Astrocyte (in vitro differentiated cells and primary cell): ENCODE measurements around the gene PXN. TPM values are rescaled to one million over a fixed set of nuclear protein-coding genes. Genes with fewer than 3 reads are reported as not detected.

ENCODE experiments used
- DNase-seq: peaks from one replicate; pipeline ENCODE4 v3.0.0-alpha.2; 2010; ENCODE audit warnings: low read depth
- FAIRE-seq: peaks from 2 replicates; lab custom pipeline; 2011; peaks lifted over from hg19 to GRCh38; lab: Jason Lieb, UNC
- H2AFZ ChIP-seq: 2 replicates; pipeline ENCODE4 v1.6.0; 2012; ENCODE audit warnings: low read depth, low read length, inconsistent platforms
- H3K27ac ChIP-seq: 2 replicates; pipeline ENCODE4 v1.5.1; 2011; ENCODE audit warnings: low read depth, low read length, inconsistent platforms
- H3K27me3 ChIP-seq: 2 replicates; pipeline ENCODE4 v1.6.0; 2011; ENCODE audit warnings: low read length, inconsistent platforms; ENCODE audit not compliant: insufficient read depth
- H3K36me3 ChIP-seq: 2 replicates; pipeline ENCODE4 v1.5.1; 2011; ENCODE audit warnings: low read length, inconsistent platforms; ENCODE audit not compliant: insufficient read depth
- H3K4me1 ChIP-seq: 2 replicates; pipeline ENCODE4 v1.5.1; 2011; ENCODE audit warnings: low read length, inconsistent platforms; ENCODE audit not compliant: insufficient read depth
- H3K4me2 ChIP-seq: 2 replicates; pipeline ENCODE4 v1.6.0; 2012; ENCODE audit warnings: low read length, inconsistent platforms
- H3K4me3 ChIP-seq: 2 replicates; pipeline ENCODE4 v1.5.1; 2011; ENCODE audit warnings: low read depth, mild to moderate bottlenecking, low read length, inconsistent platforms; ENCODE audit not compliant: insufficient read depth
- H3K79me2 ChIP-seq: 2 replicates; pipeline ENCODE4 v1.6.0; 2012; ENCODE audit warnings: mild to moderate bottlenecking, low read length, inconsistent platforms; ENCODE audit not compliant: insufficient read depth
- H3K9ac ChIP-seq: 2 replicates; pipeline ENCODE4 v1.6.0; 2012; ENCODE audit warnings: mild to moderate bottlenecking, low read length, inconsistent platforms
- H3K9me3 ChIP-seq: 2 replicates; pipeline ENCODE4 v1.5.1; 2012; ENCODE audit warnings: low read depth, mild to moderate bottlenecking, low read length, inconsistent platforms; ENCODE audit not compliant: insufficient read depth
- H4K20me1 ChIP-seq: 2 replicates; pipeline ENCODE4 v1.6.0; 2012; ENCODE audit warnings: low read length, inconsistent platforms; ENCODE audit not compliant: insufficient read depth
- H3K27ac Mint-ChIP-seq: one replicate; pipeline ENCODE4 v1.8.0; 2021; ENCODE audit warnings: mild to moderate bottlenecking, mixed read lengths; ENCODE audit not compliant: unreplicated experiment
- H3K27me3 Mint-ChIP-seq: one replicate; pipeline ENCODE4 v1.8.0; 2021; ENCODE audit warnings: low read depth, mixed read lengths; ENCODE audit not compliant: unreplicated experiment
- H3K36me3 Mint-ChIP-seq: one replicate; pipeline ENCODE4 v1.8.0; 2021; ENCODE audit warnings: low read depth, mixed read lengths; ENCODE audit not compliant: unreplicated experiment
- H3K4me1 Mint-ChIP-seq: one replicate; pipeline ENCODE4 v1.8.0; 2021; ENCODE audit warnings: low read depth, mixed read lengths; ENCODE audit not compliant: unreplicated experiment
- H3K4me3 Mint-ChIP-seq: one replicate; pipeline ENCODE4 v1.8.0; 2021; ENCODE audit warnings: mild to moderate bottlenecking, moderate library complexity, mixed read lengths; ENCODE audit not compliant: unreplicated experiment
- H3K9me3 Mint-ChIP-seq: one replicate; pipeline ENCODE4 v1.8.0; 2021; ENCODE audit warnings: mild to moderate bottlenecking, mixed read lengths; ENCODE audit not compliant: unreplicated experiment
- EZH2 ChIP-seq: IDR thresholded peaks from 2 replicates; pipeline ENCODE4 v1.6.1; 2012; ENCODE audit warnings: mild to moderate bottlenecking, low read length, inconsistent platforms; ENCODE audit not compliant: insufficient read depth
- total RNA-seq: library from RNA; stranded (reverse); gene quantifications from 2 replicates; pipeline ENCODE4 v1.2.1, GENCODE V29; 2021
- TF ChIP-seq, protein P1 (sequence below): IDR thresholded peaks from 2 replicates; pipeline ENCODE4 v1.5.1; 2011; ENCODE audit warnings: low read depth, mild to moderate bottlenecking, inconsistent platforms, low read length, moderate library complexity; ENCODE audit not compliant: insufficient read depth

The PXN gene
- total RNA-seq, 1 donor from 2014 or later: 151 TPM

- H3K4me1 Mint-ChIP-seq: no peaks in the 10 kb centered on the region
- H3K4me1 ChIP-seq: peaks cover 4% of the 10 kb centered on the region
- H3K36me3 ChIP-seq: peaks cover 5% of the 10 kb centered on the region
- H3K4me3 Mint-ChIP-seq: no peak overlapping the region
- no peaks in the 10 kb centered on the region for H3K27me3 Mint-ChIP-seq
- no peak overlapping the region for H3K4me2 ChIP-seq
- no peaks in the 10 kb centered on the region for H4K20me1 ChIP-seq
- H3K79me2 ChIP-seq: no peaks in the 10 kb centered on the region
- H2AFZ ChIP-seq: no peak overlapping the region
- no peaks in the 10 kb centered on the region for H3K9me3 Mint-ChIP-seq
- H3K27ac Mint-ChIP-seq: no peak overlapping the region
- TF ChIP-seq, protein P1, sequence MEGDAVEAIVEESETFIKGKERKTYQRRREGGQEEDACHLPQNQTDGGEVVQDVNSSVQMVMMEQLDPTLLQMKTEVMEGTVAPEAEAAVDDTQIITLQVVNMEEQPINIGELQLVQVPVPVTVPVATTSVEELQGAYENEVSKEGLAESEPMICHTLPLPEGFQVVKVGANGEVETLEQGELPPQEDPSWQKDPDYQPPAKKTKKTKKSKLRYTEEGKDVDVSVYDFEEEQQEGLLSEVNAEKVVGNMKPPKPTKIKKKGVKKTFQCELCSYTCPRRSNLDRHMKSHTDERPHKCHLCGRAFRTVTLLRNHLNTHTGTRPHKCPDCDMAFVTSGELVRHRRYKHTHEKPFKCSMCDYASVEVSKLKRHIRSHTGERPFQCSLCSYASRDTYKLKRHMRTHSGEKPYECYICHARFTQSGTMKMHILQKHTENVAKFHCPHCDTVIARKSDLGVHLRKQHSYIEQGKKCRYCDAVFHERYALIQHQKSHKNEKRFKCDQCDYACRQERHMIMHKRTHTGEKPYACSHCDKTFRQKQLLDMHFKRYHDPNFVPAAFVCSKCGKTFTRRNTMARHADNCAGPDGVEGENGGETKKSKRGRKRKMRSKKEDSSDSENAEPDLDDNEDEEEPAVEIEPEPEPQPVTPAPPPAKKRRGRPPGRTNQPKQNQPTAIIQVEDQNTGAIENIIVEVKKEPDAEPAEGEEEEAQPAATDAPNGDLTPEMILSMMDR: no peak
- TF ChIP-seq EZH2: no peak
- H3K4me3 ChIP-seq: no peak overlapping the region
- no peaks in the 10 kb centered on the region for H3K27me3 ChIP-seq
- DNase-seq (no peak), FAIRE-seq (no peak)
- H3K9ac ChIP-seq: no peak overlapping the region
- peaks cover 5% of the 10 kb centered on the region for H3K36me3 Mint-ChIP-seq
- no peak overlapping the region for H3K27ac ChIP-seq
- no peaks in the 10 kb centered on the region for H3K9me3 ChIP-seq
These were observed 59.3 kb downstream of the PXN start for GRCh38 chr12:120206228-120206627.

- Histone ChIP-seq H3K4me3 (no peak overlapping the region), H2AFZ (no peak overlapping the region), H3K79me2 (peaks cover 18% of the 10 kb centered on the region), H3K4me2 (no peak overlapping the region), H3K36me3 (peaks cover 9% of the 10 kb centered on the region), H3K27me3 (no peaks in the 10 kb centered on the region), H3K27ac (no peak overlapping the region), H3K9ac (no peak overlapping the region), H4K20me1 (peaks cover 16% of the 10 kb centered on the region), H3K9me3 (no peaks in the 10 kb centered on the region), H3K4me1 (peaks cover 11% of the 10 kb centered on the region)
- H3K4me3 Mint-ChIP-seq: no peak overlapping the region
- peaks cover 5% of the 10 kb centered on the region for H3K4me1 Mint-ChIP-seq
- no peak for DNase-seq
- FAIRE-seq: no peak
- H3K36me3 Mint-ChIP-seq: peaks cover 7% of the 10 kb centered on the region
- H3K27ac Mint-ChIP-seq: no peak overlapping the region
- H3K27me3 Mint-ChIP-seq: no peaks in the 10 kb centered on the region
- no peaks in the 10 kb centered on the region for H3K9me3 Mint-ChIP-seq
- TF ChIP-seq, protein P1: no peak
- TF ChIP-seq EZH2: no peak
These were observed 61.4 kb downstream of the PXN start for GRCh38 chr12:120204171-120204570.

- no peak for FAIRE-seq
- Mint-ChIP-seq H3K9me3 (no peaks in the 10 kb centered on the region), H3K4me1 (peaks cover 26% of the 10 kb centered on the region), H3K27ac (peak overlapping the region; percentile 98), H3K4me3 (peak overlapping the region; percentile 98), H3K36me3 (peaks cover 13% of the 10 kb centered on the region), H3K27me3 (no peaks in the 10 kb centered on the region)
- Histone ChIP-seq H3K4me3 (peak overlapping the region; percentile 99), H2AFZ (no peak overlapping the region), H3K36me3 (peaks cover 38% of the 10 kb centered on the region), H3K27ac (peak overlapping the region; percentile 72), H3K9ac (peak overlapping the region; percentile 98), H3K79me2 (peaks cover 46% of the 10 kb centered on the region), H3K4me1 (peaks cover 29% of the 10 kb centered on the region), H3K4me2 (peak overlapping the region; percentile 94), H3K27me3 (no peaks in the 10 kb centered on the region), H4K20me1 (peaks cover 44% of the 10 kb centered on the region), H3K9me3 (no peaks in the 10 kb centered on the region)
- TF ChIP-seq EZH2: no peak
- TF ChIP-seq, protein P1: no peak
- no peak for DNase-seq
These were observed 65.1 kb downstream of the PXN start for GRCh38 chr12:120200364-120200800.
